Suprapubic skin (tissue), 4 donors: ENCODE results near the gene VPS41. TPM values are rescaled to one million over a fixed set of nuclear protein-coding genes. Genes with fewer than 3 reads are reported as not detected.

ENCODE experiments used
- DNase-seq, 2 donors: peaks; one replicate each; pipeline ENCODE4 v3.0.0-alpha.2; 2019; ENCODE audit warnings: low spot score in 2 of 2
- H3K27ac ChIP-seq: fragments of 200-600 bp; sonication (generic); one replicate; pipeline ENCODE4 v1.5.1; 2019
- H3K27me3 ChIP-seq: fragments of 200-600 bp; sonication (generic); one replicate; pipeline ENCODE4 v1.5.1; 2019
- H3K36me3 ChIP-seq: fragments of 200-600 bp; sonication (generic); one replicate; pipeline ENCODE4 v1.5.1; 2019
- H3K4me1 ChIP-seq: fragments of 200-600 bp; sonication (generic); one replicate; pipeline ENCODE4 v1.5.1; 2019
- H3K4me3 ChIP-seq: fragments of 200-600 bp; sonication (generic); one replicate; pipeline ENCODE4 v1.5.1; 2019; ENCODE audit warnings: mild to moderate bottlenecking
- H3K9me3 ChIP-seq: fragments of 200-600 bp; sonication (generic); one replicate; pipeline ENCODE4 v1.5.1; 2019
- CTCF ChIP-seq, 2 donors: fragments of 200-600 bp in 1 of 2; fragments of 450-650 bp in 1 of 2; sonication (generic) in 1 of 2; IDR thresholded peaks; one replicate each; pipeline ENCODE4 v1.5.1; 2016 to 2019; ENCODE audit warnings: antibody characterized with exemption in 2 of 2, mild to moderate bottlenecking in 1 of 2, moderate library complexity in 1 of 2
- EP300 ChIP-seq: sonication (generic); formaldehyde crosslinking; IDR thresholded peaks from one replicate; pipeline ENCODE4 v1.6.1; 2017; ENCODE audit warnings: antibody characterized with exemption
- POLR2A ChIP-seq, 2 donors: fragments of 450-650 bp; IDR thresholded peaks; one replicate each; pipeline ENCODE4 v1.6.1; 2017; ENCODE audit warnings: antibody characterized with exemption in 2 of 2, mild to moderate bottlenecking in 2 of 2, moderate library complexity in 2 of 2
- POLR2AphosphoS5 ChIP-seq, 3 donors: sonication (generic); formaldehyde crosslinking; IDR thresholded peaks; one replicate each; pipeline ENCODE4 v1.6.1; 2017; ENCODE audit warnings: antibody characterized with exemption in 3 of 3
- WGBS: methylation state at CpG from one replicate; pipeline ENCODE4 v1.1.5; 2018; 5-methylcytosine and 5-hydroxymethylcytosine counted together
- total RNA-seq, 4 donors: library from RNA; depleted of rRNA; stranded (reverse); fragments of >200 nt; gene quantifications; one replicate each; pipeline ENCODE4 v1.1.0, GENCODE V29; 2016

Gene VPS41
- total RNA-seq, 4 donors from 2014 or later: 28.6 to 65.5 (median 38.1) TPM

- H3K9me3 ChIP-seq: no peaks in the 10 kb centered on the region
- H3K4me1 ChIP-seq: peaks cover 6% of the 10 kb centered on the region
- TF ChIP-seq POLR2AphosphoS5 (IDR thresholded peaks at IDR 0.05): no peak
- no peak for TF ChIP-seq POLR2A (IDR thresholded peaks at IDR 0.05)
- TF ChIP-seq CTCF (IDR thresholded peaks at IDR 0.05): no peak
- TF ChIP-seq EP300: no peak
- no peak for DNase-seq
- H3K4me3 ChIP-seq: no peak overlapping the region
- H3K36me3 ChIP-seq: no peaks in the 10 kb centered on the region
- WGBS: 49% methylated on average over 2 of the region's 2 CpGs
- no peak overlapping the region for H3K27ac ChIP-seq
- H3K27me3 ChIP-seq: no peaks in the 10 kb centered on the region
These were observed 68.1 kb downstream of the VPS41 start for GRCh38 chr7:38840736-38841460.

- Histone ChIP-seq H3K4me1 (peaks cover 6% of the 10 kb centered on the region), H3K27me3 (no peaks in the 10 kb centered on the region), H3K27ac (no peak overlapping the region), H3K4me3 (no peak overlapping the region), H3K36me3 (no peaks in the 10 kb centered on the region), H3K9me3 (no peaks in the 10 kb centered on the region)
- TF ChIP-seq EP300 (no peak), POLR2AphosphoS5 (IDR thresholded peaks at IDR 0.05) (no peak), CTCF (IDR thresholded peaks at IDR 0.05) (no peak), POLR2A (IDR thresholded peaks at IDR 0.05) (no peak)
- 71% methylated on average over 5 of the region's 5 CpGs for WGBS
- no peak for DNase-seq
These were observed 69.1 kb downstream of the VPS41 start for GRCh38 chr7:38839851-38840250.

GRCh38 chr7:38838725-38839385 lies 70.1 kb downstream of the VPS41 start:
- Histone ChIP-seq H3K27me3 (no peaks in the 10 kb centered on the region), H3K4me1 (peaks cover 6% of the 10 kb centered on the region), H3K27ac (no peak overlapping the region), H3K36me3 (no peaks in the 10 kb centered on the region), H3K9me3 (no peaks in the 10 kb centered on the region), H3K4me3 (no peak overlapping the region)
- TF ChIP-seq EP300 (no peak), POLR2AphosphoS5 (IDR thresholded peaks at IDR 0.05) (no peak), POLR2A (IDR thresholded peaks at IDR 0.05) (no peak), CTCF (IDR thresholded peaks at IDR 0.05) (no peak)
- 94% methylated on average over 6 of the region's 6 CpGs for WGBS
- DNase-seq: no peak

- DNase-seq: no peak
- H3K36me3 ChIP-seq: no peaks in the 10 kb centered on the region
- no peaks in the 10 kb centered on the region for H3K9me3 ChIP-seq
- WGBS: 83% methylated on average over 3 of the region's 3 CpGs
- H3K27me3 ChIP-seq: no peaks in the 10 kb centered on the region
- no peak overlapping the region for H3K4me3 ChIP-seq
- no peak overlapping the region for H3K27ac ChIP-seq
- TF ChIP-seq POLR2AphosphoS5 (IDR thresholded peaks at IDR 0.05) (no peak), CTCF (IDR thresholded peaks at IDR 0.05) (no peak), POLR2A (IDR thresholded peaks at IDR 0.05) (no peak), EP300 (no peak)
- no peaks in the 10 kb centered on the region for H3K4me1 ChIP-seq
These were observed 74.6 kb downstream of the VPS41 start for GRCh38 chr7:38834357-38834756.

GRCh38 chr7:38833329-38833728 lies 75.7 kb downstream of the VPS41 start:
- Histone ChIP-seq H3K36me3 (no peaks in the 10 kb centered on the region), H3K27ac (no peak overlapping the region), H3K4me3 (no peak overlapping the region), H3K9me3 (no peaks in the 10 kb centered on the region), H3K27me3 (no peaks in the 10 kb centered on the region), H3K4me1 (no peaks in the 10 kb centered on the region)
- WGBS: 96% methylated on average over 1 of the region's 1 CpG
- TF ChIP-seq POLR2A (IDR thresholded peaks at IDR 0.05) (no peak), CTCF (IDR thresholded peaks at IDR 0.05) (no peak), POLR2AphosphoS5 (IDR thresholded peaks at IDR 0.05) (no peak), EP300 (no peak)
- no peak for DNase-seq
